Skin of body (tissue), 2 donors: ENCODE data around the gene PTGDR. TPM values are rescaled to one million over a fixed set of nuclear protein-coding genes. Genes with fewer than 3 reads are reported as not detected.
A peak's percentile ranks its signal among the peaks of the same experiment; 100 is the strongest.

ENCODE experiments used
- DNase-seq: peaks from one replicate; lab custom pipeline; 2025; lab: John Stamatoyannopoulos, UW
- total RNA-seq: library from RNA; depleted of rRNA; stranded (reverse); fragments of >200 nt; gene quantifications from one replicate; pipeline ENCODE4 v1.2.3, GENCODE V29; 2014

Gene PTGDR
- total RNA-seq = 0.39 TPM

- DNase-seq = no peak
Measured at GRCh38 chr14:52267501-52268278, at the start of gene PTGDR. TSS of gene PTGDR (plus strand) at chr14:52267698. CDS start at chr14:52267815, 117 bp downstream.

GRCh38 chr14:52219488-52220084, 47.9 kb upstream of the PTGDR start:
- no peak for DNase-seq

GRCh38 chr14:52220924-52221811, 46.3 kb upstream of the PTGDR start:
- no peak for DNase-seq

- no peak for DNase-seq
Measured at GRCh38 chr14:52222901-52223300, 44.6 kb upstream of the PTGDR start.

- no peak for DNase-seq
Measured at GRCh38 chr14:52227619-52228222, 39.8 kb upstream of the PTGDR start.

- DNase-seq = no peak
Measured at GRCh38 chr14:52233693-52234092, 33.8 kb upstream of the PTGDR start.

- no peak for DNase-seq
Measured at GRCh38 chr14:52235434-52235833, 32.1 kb upstream of the PTGDR start.

- DNase-seq = no peak
Measured at GRCh38 chr14:52235866-52236510, 31.5 kb upstream of the PTGDR start.

GRCh38 chr14:52238682-52239081, 28.8 kb upstream of the PTGDR start:
- DNase-seq = no peak

GRCh38 chr14:52240623-52241022, 26.9 kb upstream of the PTGDR start:
- DNase-seq = no peak

- DNase-seq = no peak
Measured at GRCh38 chr14:52241087-52241793, 26.3 kb upstream of the PTGDR start.

GRCh38 chr14:52244328-52244727, 23.2 kb upstream of the PTGDR start:
- DNase-seq = no peak

GRCh38 chr14:52244997-52245396, 22.5 kb upstream of the PTGDR start:
- no peak for DNase-seq

- DNase-seq = no peak
Measured at GRCh38 chr14:52248057-52248456, 19.4 kb upstream of the PTGDR start.

GRCh38 chr14:52251724-52252123, 15.8 kb upstream of the PTGDR start:
- no peak for DNase-seq

- no peak for DNase-seq
Measured at GRCh38 chr14:52253503-52253902, 14.0 kb upstream of the PTGDR start.

GRCh38 chr14:52254086-52254485, 13.4 kb upstream of the PTGDR start:
- DNase-seq = no peak

- DNase-seq = no peak
Measured at GRCh38 chr14:52258783-52259182, 8.7 kb upstream of the PTGDR start.

GRCh38 chr14:52259434-52259833, 8.1 kb upstream of the PTGDR start:
- DNase-seq = peak; percentile 1

GRCh38 chr14:52262600-52262999, 4.9 kb upstream of the PTGDR start:
- DNase-seq = no peak

GRCh38 chr14:52263190-52263589, 4.3 kb upstream of the PTGDR start:
- DNase-seq = no peak
